HK-2 (cell line): ENCODE results near the gene B3GALT5.

Experiments used
- DNase-seq: peaks from one replicate; pipeline ENCODE4 v3.0.0-alpha.2; 2018; ENCODE audit not compliant: unreplicated experiment

Gene B3GALT5

DNA sequence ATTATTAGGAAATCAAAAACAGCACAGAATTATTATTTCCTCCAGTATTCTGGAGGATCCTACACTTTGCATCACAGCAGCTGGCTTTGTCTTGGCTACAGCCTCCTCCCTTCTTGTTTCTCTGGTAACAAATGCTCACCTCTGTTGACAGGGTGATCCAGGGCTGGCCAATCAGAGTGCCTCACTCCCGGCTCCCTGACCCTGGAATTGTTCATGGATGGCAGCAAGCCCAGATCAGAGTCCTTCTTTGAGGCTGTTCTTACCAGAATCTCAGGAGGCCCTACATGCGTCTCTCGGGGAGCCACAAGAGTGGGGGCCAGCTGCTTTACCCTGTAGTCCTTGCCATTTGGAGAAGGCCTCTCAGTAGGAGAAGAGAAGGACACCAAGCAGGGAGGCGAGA, 83.9 kb downstream of the B3GALT5 start:
- no peak for DNase-seq

DNA sequence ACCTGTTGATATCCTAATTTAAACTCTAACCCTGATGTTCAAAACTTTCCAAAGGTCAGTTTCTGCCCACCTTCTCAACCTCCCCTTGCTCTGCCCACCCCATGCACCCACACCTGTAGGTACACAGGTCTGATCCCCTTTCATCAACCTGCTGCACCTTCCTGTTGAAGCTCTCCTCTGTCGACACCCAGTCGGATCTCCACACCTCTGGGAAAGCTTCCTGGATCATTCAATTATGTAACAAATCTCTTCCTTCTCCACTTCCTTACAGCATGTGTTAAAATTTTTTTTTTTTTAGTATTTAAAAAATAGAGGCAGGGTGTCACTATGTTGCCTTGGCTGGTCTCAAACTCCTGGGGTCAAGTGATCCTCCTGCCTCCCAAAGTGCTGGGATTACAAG, 87.6 kb downstream of the B3GALT5 start:
- no peak for DNase-seq

DNA sequence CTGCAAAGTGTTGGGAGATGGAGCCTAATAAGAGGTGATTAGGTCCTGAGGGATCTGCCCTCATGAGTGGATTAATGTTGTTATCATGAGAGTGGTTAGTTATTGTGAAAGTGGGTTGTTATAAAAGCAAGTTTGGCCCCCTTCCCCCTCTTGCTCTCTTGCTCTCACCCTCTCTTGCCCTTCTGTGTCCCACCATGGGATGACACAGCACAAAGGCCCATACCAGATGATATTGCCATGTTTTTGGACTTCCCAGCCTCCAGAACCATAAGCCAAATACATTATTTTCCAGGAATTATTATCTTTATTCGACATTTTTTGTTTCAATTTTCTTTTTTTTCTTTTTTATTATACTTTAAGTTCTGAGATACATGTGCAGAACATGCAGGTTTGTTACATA, 90.8 kb downstream of the B3GALT5 start:
- DNase-seq, result no peak

DNA sequence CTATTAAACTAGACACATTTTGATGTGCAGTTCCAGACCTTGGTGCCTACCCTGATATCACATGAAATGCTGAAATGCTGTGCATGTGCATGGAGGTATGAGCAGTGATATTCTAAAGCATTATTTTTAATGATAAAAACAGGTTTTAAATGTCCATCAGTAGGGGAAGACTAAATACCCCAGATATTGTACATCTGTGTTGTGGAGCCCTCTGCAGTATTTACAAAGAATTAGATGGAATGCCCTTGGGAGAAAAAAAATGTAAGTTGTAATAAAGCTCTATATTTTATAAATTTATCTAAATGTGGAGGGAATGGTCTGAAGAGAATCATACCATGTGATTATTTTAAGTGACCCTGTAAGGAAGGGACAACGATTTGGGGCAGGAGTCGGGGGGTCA, 93.1 kb downstream of the B3GALT5 start:
- no peak for DNase-seq

DNA sequence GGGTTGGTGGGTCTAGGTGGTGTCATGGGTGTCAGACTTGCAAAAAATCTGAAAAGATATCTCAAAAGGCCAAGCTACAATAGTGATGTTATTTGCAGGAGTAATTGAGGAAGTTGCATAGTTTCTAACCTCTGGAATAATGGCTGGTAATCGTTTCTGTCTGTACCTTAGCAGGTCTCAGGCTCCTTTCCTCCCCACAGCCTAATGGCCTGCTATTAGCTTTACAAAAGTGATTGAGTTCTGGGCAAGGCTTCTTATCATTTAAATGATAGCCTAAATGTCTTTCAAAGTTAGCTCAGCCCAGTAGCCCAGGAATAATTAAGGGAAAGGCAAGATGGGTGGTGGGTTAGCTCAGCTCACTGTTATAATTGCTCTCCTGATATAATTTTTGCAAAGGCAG, 94.6 kb downstream of the B3GALT5 start:
- DNase-seq, result no peak

DNA sequence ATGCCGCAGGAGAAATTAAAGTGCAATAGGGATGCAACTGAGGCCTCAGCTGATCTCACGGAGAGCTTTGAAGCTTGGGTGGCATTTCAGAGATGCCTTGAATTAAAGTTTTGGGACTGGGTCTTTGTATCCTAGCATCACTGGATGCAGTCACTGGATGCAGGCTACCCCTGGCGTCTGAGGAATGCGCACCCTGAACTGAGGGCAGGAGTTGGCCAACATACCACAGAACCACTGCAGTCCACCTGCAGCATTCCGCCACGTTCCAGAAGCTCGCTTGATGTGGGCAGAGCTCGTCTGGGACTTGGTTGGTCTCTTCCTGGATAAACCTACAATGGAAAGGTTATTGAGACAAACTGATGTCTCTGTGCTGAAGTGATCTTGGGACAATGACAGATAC, 98.1 kb downstream of the B3GALT5 start:
- no peak for DNase-seq

DNA sequence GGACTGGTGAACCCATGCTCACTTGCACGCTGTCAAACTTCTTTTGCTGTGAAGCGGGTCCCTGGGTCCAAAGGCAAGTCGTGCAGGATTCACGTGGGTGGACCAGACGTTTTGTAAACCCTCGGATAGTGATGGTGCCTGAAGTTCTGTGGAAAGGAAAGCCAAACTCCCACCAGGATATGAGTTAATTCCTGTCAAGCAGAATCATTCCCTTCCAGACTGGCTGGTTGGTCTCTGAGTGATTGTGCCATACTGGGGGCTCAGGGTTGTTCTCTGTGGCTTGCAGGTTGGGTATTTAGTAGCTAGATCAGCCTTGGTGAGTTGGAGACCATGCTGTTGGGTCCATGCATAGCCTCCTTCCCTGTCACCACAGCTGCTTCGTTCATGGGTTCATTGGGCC, 99.5 kb downstream of the B3GALT5 start:
- no peak for DNase-seq

DNA sequence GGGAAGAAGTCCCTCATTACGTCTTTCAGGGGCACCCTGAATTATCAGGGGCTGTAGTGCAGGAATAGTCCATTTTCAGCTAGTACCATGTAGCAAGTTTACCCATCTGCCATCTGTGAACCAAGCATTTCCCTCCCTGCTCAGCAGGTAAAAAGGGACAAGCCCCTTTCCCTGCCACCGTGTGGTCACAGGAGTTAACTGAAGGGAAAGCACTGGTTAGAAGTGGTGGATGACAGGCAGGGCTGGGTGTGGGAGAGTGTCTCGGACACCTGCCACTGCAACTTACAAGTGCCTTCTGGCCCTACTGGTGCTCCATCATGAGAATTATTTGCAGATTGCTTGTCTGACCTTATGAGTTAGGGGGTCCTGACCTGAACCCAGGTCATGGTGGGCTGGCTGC, 100.2 kb downstream of the B3GALT5 start:
- DNase-seq, result no peak

DNA sequence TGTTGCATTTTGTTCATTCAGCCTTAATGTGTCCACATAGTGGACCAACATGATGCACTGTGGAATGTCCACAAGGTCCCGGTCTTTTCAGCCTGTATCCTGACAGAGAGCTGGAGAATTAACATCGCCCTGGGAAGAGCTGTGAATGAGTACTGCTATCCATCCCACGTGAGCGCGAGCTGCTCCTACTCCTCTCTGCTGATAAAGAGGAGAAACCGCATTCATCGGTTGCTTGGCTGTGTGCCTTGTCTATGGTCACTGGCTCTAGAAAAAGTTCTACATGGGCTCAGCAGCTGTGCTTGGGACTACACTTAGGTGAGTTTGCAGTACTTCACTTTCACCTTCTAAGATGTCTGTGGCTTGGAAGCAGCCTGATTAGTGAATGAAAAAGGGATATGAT, 101.2 kb downstream of the B3GALT5 start:
- DNase-seq, result no peak

DNA sequence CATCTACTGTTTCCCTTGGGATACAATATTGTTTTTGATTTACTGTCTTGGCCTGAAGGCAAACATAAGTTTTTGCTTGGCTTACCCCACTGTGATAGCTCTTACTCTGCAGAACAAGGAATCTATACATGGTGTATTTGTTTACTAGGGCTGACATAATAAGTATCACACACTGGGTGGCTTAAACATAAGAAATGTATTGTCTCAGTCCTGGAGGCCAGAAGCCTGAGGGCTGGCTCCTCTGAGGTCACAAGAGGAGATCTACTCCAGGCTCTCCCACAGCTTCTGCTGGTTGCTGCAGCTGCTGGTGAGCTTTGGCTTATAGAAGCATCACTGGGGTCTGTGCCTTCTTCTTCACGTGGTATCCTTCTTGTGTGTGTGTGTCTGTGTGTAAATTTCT, 101.6 kb downstream of the B3GALT5 start:
- no peak for DNase-seq

DNA sequence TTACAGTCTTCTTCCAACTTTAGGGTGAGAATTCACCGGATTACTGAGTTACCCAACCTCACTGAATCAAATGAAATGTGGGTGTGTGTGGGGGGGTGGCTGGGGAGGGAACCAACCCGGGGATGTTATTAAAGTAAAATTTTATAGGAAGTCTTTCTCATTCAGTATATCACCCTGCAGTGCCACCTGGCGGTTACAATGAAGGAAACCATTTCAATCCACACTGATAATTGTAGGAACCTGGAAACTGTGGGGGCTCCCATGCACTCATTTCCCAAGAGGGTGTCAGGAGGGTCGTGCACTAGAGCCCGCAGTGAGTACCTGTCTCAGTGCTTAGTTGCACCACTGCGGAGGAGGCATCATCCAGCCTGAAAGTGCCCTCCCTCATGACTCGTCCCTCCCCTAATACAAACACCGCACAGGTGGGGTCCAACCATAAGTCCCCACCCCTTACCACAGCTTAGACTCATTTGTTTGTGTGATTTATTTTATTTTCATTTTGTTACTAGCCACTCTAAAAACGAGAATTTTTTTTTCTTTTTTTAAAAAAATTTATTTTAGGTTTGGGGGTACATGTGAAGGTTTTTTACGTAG, 103.2 kb downstream of the B3GALT5 start:
- peak; percentile 29 for DNase-seq

DNA sequence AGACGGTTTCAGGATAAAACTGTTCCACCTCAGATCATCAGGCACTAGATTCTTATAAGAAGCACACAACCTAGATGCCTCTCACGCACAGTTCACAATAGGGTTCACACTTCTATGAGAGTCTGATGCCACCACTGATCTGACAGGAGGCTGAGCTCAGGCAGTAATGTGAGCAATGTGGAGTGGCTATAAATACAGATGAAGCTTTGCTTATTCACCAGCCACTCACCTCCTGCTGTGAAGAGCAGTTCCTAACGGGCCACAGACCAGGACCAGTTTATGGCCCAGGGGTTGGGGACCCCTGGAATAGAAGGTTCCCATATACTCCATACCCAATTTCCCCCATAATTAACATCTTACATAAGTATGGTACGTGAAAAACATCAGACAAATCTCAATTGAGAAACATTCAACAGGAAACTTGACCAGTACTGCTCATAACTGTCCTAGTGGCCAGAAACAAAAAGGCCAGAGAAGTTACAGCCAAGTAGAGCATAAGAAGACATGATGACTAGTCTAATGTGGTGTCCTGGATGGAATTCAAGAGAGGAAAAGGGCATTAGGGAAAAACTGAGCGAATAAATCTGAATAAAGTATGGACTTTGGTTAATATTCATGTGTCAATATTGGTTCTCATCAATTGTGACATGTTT, 107.5 kb downstream of the B3GALT5 start:
- no peak for DNase-seq

DNA sequence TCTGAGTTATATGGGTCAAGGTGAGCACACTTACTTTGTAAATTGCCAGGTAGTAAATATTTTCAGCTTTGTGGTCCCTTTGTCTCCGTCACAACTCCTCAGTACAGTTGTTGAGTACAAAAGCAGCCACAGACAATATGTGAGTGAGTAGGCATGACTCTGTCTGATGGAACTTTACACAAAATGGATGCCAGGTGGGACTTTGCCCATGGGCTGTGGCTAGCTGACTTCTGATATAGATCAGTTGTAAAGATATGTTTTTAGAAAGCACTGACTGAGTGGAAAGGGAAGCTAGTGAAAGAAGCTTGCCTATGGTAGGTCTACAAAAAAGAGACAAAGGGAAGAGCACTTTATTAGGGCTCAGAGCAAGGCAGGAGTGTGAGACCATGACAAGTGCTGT, 109.1 kb downstream of the B3GALT5 start:
- no peak for DNase-seq
